Placental pericyte (primary cell): Measurements from ENCODE around the gene ANKRD12. TPM values are rescaled to one million over a fixed set of nuclear protein-coding genes. Genes with fewer than 3 reads are reported as not detected.

Source experiments
- small RNA-seq: library from RNA; depleted of rRNA; stranded (forward); fragments of <200 nt; gene quantifications from one replicate; pipeline ENCODE3, GENCODE V24; 2012; ENCODE audit warnings: low replicate concordance
- total RNA-seq: library from RNA; depleted of rRNA; stranded (reverse); fragments of >200 nt; gene quantifications from 2 replicates; pipeline ENCODE4 v1.2.3, GENCODE V29; 2012

Gene ANKRD12
- 34.6 and 37.9 TPM in 2 replicates for total RNA-seq

DNA sequence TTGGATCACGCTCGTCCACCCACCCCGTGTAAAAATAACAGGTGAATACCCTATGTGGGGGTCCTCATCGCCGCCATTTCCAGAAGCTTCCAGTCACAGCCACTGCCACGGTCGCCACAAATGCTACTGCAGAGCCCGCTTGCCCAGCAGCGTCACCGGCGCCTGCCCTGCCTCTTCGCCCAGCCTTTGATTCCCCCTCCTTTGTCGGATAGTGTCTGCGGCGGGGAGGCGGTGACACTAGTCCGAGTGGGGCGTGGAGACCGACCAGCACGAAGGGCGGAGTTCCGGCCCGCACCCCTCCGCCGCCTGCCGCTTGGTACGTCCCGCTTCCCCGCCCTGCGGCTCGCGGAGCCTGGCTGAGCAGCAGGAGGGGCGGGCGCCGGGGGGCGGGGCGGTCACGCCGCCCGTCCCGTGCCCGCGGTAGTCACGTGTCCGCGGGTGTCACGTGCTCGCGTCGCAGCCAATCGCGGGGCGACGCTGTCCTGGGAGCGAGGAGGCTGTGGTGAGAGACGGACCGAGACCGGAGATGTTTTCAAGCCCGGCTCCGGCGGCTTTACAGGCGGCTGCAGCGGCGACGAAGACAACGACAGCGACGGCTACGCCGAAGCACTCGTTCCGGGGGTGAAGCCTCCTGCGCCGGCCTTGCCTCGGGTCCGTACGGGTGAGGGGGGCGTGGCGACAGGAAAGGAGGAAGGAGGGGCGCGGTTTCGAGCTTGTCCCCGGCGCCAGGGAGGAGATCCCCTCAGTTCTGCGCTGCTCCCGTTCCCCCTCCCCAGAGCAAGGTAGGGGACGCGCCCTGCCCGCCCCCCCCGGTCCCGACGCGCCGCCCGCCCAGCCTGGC lies at the start of gene ANKRD12:
Gene ANKRD12, plus strand, starts transcription at position 467 of the 841 bp plus-strand sequence. CDS start 45,652 bp downstream, outside the sequence.

GRCh38 chr18:9102508-9103375 lies 33.8 kb upstream of the ANKRD12 start, which contains the start of gene NDUFV2:
Gene NDUFV2 (plus strand): TSS chr18:9102699. CDS start chr18:9102744, 45 bp downstream.

DNA sequence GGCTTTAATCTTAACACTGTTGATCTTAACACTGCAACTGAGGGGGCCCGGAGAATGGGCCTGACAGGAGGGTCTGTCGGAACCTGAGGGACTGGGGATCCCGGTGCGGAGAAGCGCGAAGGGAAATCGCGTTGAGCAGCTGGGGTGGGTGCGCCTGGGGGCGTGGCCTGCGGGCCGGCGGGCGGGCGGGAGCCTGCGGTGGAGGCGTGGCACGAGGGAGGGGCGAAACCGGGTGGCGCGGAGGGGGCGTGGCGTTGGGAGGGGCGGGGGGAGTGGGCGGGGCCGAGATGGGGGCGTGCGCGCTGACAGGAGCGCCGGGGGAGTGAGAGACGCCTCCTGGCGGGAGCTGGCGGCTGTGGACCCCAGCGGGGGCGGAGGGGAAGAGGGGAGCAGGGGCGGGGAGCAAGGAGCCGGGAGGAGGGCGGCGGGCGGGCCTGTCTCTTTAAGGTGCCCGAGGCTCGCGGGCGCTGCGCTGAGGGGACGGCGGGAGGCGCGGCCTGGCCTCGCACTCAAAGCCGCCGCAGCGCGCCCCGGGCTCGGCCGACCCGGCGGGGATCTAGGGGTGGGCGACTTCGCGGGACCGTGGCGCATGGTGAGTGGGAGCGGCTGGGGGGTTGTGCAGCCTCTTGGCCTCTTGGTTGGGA lies 197.9 kb downstream of the ANKRD12 start, which contains the start of gene TWSG1:
Gene TWSG1, plus strand, starts transcription at position 445 of the 644 bp plus-strand sequence. CDS start 2,457 bp downstream, outside the sequence.

Small RNA genes within 50 kb of the gene (small RNA-seq; reads per million reads assigned to genes)
- not detected for gene RF00019

Other genes starting within 250 kb of the ANKRD12 start
- gene NDUFV2, start 34.1 kb upstream of the ANKRD12 start, total RNA-seq = 72.7 and 103 TPM in 2 replicates
- gene TWSG1, start 198.0 kb downstream of the ANKRD12 start, total RNA-seq = 151 and 155 TPM in 2 replicates